Fibroblast of the conjunctiva (primary cell): ENCODE measurements around the gene HBA2.
"Not testable (repeated sequence)": the region's sequence is repeated elsewhere in the genome, so short reads cannot be mapped to it uniquely, and the experiment has no call there.

Source experiments
- DNase-seq: peaks from one replicate; pipeline ENCODE4 v3.0.0-alpha.2; 2010; ENCODE audit warnings: low read depth

HBA2 gene

DNA sequence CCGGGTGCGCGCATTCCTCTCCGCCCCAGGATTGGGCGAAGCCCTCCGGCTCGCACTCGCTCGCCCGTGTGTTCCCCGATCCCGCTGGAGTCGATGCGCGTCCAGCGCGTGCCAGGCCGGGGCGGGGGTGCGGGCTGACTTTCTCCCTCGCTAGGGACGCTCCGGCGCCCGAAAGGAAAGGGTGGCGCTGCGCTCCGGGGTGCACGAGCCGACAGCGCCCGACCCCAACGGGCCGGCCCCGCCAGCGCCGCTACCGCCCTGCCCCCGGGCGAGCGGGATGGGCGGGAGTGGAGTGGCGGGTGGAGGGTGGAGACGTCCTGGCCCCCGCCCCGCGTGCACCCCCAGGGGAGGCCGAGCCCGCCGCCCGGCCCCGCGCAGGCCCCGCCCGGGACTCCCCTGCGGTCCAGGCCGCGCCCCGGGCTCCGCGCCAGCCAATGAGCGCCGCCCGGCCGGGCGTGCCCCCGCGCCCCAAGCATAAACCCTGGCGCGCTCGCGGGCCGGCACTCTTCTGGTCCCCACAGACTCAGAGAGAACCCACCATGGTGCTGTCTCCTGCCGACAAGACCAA is at the start of gene HBA2:
HBA2 (plus strand) TSS at position 503 of the 568 bp plus-strand sequence; CDS start at position 540, 37 bp downstream.
- not testable (repeated sequence) for DNase-seq

GRCh38 chr16:123558-124350 is 48.9 kb upstream of the HBA2 start:
- DNase-seq, result not testable (repeated sequence)

- no peak for DNase-seq
These were observed 47.7 kb upstream of the HBA2 start for GRCh38 chr16:125011-125410.

DNA sequence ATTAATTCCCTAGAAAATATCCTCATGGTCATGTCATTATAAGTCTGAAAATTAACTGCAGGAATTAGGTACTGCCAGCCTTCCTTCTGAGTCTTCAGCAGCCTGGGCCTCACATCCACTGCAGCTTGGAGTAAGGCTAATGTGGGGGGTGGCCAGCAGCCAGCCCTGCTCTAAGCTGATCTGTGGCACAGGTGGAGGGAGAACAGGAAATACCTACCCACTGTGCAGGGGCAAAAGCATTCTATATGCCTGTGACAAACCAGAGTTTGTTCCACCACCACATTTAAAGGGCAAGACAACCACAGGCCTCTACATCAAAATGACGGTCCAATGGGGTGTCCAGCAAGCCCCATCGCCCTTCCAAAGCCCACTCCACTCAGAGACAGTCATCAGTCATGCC is 43.6 kb upstream of the HBA2 start:
- no peak for DNase-seq

- DNase-seq, result no peak
These were observed 42.0 kb upstream of the HBA2 start for GRCh38 chr16:130533-131173.

DNA sequence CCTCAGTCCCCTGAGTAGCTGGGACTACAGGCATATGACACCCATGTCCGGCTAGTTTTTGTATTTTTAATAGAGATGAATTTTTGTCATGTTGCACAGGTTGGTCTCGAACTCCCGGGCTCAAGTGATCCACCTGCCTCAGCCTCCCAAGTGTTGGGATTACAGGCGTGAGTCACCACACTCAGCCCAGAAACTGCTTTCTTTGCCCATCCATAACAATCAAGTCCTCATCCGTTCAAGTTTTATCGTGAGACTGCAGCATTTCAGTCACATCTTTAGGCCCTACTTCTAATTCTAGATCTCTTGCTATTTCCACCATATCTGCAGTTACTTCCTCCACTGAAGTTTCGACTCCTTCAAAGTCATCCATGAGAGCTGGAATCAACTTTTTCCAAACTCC is 40.6 kb upstream of the HBA2 start:
- DNase-seq, result no peak

- DNase-seq, result no peak
These were observed 39.0 kb upstream of the HBA2 start for GRCh38 chr16:133716-134115.

DNA sequence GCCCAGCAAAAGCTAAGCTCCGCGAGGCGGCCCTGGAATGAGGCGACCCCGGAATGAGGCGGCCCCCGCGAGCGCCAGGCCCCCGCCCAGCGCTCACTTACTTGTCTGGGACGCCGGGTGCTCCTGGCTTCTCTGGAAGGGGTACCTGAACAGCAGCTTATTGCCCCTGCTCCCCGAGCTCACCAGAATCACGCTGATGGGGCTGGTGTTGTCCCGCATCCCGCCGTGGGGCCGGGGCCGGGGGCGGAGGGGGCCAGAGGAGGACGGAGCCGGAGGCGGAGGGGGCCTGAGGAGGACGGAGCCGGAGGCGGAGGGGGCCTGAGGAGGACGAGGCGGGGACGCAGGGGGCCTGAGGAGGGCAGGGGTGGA is 34.6 kb upstream of the HBA2 start:
- no peak for DNase-seq

DNA sequence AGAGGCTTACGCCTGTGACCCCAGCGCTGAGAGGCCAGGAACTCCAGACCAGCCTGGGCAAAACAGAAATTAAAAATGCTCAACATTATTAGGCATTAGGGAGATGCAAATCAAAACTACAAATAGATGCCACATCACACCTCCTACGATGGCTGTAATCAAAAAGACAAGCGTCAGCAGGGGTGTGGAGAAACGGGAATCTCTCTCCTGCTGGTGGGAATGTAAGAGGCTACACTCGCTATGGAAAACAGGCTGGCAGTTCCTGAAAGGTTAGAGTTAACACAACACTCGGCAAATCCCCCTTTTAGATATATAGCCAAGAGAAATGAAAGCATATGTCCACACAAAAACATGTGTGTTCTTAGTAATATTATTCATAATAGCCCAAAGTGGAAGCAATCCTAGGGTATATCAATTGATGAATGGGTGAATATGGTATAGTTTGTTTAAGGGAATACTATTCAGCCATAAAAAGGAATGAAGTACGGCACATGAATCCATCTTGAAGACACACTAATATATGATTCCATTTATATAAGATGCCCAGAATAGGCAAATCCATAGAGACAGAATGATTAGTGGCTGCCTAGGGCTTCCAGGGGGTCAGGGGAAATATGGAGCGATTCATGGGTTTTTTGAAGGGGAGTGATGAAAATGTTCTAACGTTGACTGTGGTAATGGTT is 32.4 kb upstream of the HBA2 start:
- no peak for DNase-seq

GRCh38 chr16:142405-142967 is 30.2 kb upstream of the HBA2 start:
- DNase-seq, result no peak

DNA sequence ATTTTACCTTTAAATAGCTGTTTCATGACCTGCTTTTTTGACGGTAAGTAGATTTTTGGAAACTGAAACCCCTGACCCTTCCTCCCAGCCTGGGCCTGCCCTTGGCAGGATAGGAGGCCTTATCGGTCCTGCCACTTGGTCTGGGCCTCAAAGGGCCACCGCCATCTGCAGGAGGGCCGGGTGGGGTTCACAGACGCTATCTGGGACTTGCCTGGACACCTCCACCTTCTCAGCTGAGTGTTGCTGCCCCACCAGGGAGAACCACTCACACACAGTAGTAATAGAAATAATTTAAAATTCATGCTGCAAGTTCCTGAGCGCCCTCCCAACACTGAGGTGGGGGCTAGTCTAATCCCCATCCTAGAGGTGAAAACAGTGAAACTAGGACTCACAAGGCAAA is 29.6 kb upstream of the HBA2 start:
- no peak for DNase-seq

DNA sequence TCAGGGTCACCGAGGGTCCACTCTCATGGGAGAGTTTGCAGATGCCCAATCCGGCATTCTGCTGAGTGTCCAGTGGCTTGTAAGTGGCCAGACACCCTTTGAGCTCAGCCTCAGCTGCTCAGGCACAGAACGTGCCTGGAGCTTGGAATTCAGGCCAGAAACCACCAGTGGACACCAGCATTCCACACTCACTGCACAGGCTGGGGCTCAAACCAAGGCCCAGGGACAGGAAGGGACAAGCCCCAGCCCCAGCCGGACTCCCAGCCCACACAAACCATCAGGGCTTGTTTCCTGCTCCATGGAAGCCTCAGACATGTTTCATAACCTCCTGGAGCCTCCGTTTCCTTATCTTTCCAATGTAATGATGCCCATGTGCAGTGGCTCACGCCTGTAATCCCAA is 29.2 kb upstream of the HBA2 start:
- no peak for DNase-seq

DNA sequence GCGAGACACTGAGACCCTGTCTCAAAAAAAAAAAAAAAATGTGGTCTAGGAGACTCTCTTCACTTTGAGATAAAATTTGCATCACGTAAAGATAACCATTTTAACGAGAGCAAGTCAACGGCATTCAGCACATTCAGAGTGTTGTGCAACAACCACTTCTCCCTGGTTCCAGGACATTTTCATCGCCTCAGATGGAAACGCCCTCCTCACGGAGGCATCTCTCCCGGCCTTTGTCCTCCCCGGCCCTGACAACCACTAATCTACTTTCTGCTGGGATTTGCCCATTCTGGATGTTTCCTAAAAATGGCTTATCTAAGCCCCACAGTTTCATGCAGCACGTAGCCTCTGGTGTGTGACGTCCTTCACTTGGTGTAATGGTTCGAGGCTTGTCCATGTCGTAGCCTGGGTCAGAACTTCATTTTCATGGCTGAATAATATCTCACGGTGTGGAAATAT is 27.9 kb upstream of the HBA2 start:
- DNase-seq, result no peak

DNA sequence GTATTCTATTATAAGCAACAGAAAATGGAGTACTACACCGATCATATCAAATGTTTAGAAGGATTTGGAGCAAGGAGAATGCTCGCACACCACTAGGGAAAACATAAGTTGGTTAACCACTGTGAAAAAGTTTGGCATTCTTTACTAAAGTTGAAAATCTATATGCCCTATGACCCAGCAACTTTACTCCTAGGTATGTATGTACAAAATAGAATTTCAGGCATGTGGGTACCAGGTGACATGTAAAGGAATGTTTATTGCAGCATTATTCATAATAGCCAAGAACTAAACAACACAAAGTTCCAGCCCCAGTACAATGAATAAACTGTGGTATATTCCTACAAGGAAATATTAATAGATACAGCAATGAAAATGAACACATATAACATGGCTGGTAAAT is 26.0 kb upstream of the HBA2 start:
- no peak for DNase-seq

GRCh38 chr16:149024-149660 is 23.5 kb upstream of the HBA2 start:
- no peak for DNase-seq

- DNase-seq, result no peak
These were observed 20.2 kb upstream of the HBA2 start, which contains the start of gene HBZ for GRCh38 chr16:152141-153128. Gene HBZ, plus strand, starts transcription at chr16:152644. Its CDS starts 266 bp downstream, at chr16:152910.

- DNase-seq, result not testable (repeated sequence)
These were observed 19.6 kb upstream of the HBA2 start for GRCh38 chr16:153129-153521.

- not testable (repeated sequence) for DNase-seq
These were observed 19.0 kb upstream of the HBA2 start for GRCh38 chr16:153550-154216.

GRCh38 chr16:154217-155030 is 18.3 kb upstream of the HBA2 start:
- DNase-seq, result no peak
